Measurements from ENCODE around the gene SH3BP1.

Gene SH3BP1

GRCh38 chr22:37634417-37634924 is 5.0 kb upstream of the SH3BP1 start:
- Histone ChIP-seq H3K27me3 (ENCODE audit: control insufficient read depth in 1 of 2, insufficient read depth in 1 of 2, low read length in 2 of 2) (peaks cover 0 to 5% of the 10 kb centered on the region in 2 experiments), H3K4me2 (ENCODE audit: low read length, poor library complexity, severe bottlenecking) (no peak overlapping the region), H3K4me1 (ENCODE audit: control insufficient read depth, insufficient read depth, low read depth, low read length) (peaks cover 77% of the 10 kb centered on the region), H2BK5ac (ENCODE audit: low read depth, low read length, poor library complexity, severe bottlenecking) (peak overlapping the region; percentile 44), H3K23ac (ENCODE audit: low read length in 2 of 2) (peak overlapping the region in 1 of 2 experiments; percentile 71), H3K18ac (ENCODE audit: low read depth in 1 of 2, low read length in 2 of 2) (peak overlapping the region; percentile 84 to 97), H4K91ac (ENCODE audit: low read length) (peak overlapping the region; percentile 59), H2BK12ac (ENCODE audit: low read length in 2 of 2) (peak overlapping the region; percentile 41 to 98), H4K8ac (ENCODE audit: low read length) (peak overlapping the region; percentile 33), H3K79me1 (replicated peaks; ENCODE audit: low read length, poor library complexity, severe bottlenecking) (no peaks in the 10 kb centered on the region), H2BK15ac (ENCODE audit: low read depth, poor library complexity, severe bottlenecking) (no peak overlapping the region), H3K4me3 (ENCODE audit: insufficient read depth in 1 of 2, low read depth in 1 of 2, low read length in 2 of 2) (peak overlapping the region in 1 of 2 experiments; percentile 70), H3K36me3 (ENCODE audit: control insufficient read depth in 1 of 2, insufficient read depth in 2 of 2, low read depth in 1 of 2, low read length in 2 of 2) (peaks cover 19 to 32% of the 10 kb centered on the region in 2 experiments), H2BK120ac (ENCODE audit: low read depth, low read length) (peak overlapping the region; percentile 36), H3K9ac (ENCODE audit: low read length) (peak overlapping the region; percentile 75), H2AFZ (ENCODE audit: low read depth, low read length) (no peak overlapping the region), H3K4ac (ENCODE audit: low read depth in 1 of 2, low read length in 2 of 2) (peak overlapping the region; percentile 9 to 93), H2AK5ac (ENCODE audit: low read length, severe bottlenecking) (peak overlapping the region; percentile 58), H3K9me3 (ENCODE audit: control insufficient read depth, low read length) (no peaks in the 10 kb centered on the region), H3K14ac (ENCODE audit: low read length in 2 of 2) (peak overlapping the region in 1 of 2 experiments; percentile 92), H3K27ac (ENCODE audit: low read length, poor library complexity, severe bottlenecking) (peak overlapping the region; percentile 88)
- no peak for DNase-seq
- 37% methylated on average over 7 of the region's 8 CpGs for WGBS

GRCh38 chr22:37635157-37635556 is 4.3 kb upstream of the SH3BP1 start:
- peak overlapping the region; percentile 9 to 93 for H3K4ac ChIP-seq (ENCODE audit: low read depth in 1 of 2, low read length in 2 of 2)
- no peak overlapping the region for H2BK5ac ChIP-seq (ENCODE audit: low read depth, low read length, poor library complexity, severe bottlenecking)
- peaks cover 3% of the 10 kb centered on the region for H3K79me1 ChIP-seq (replicated peaks; ENCODE audit: low read length, poor library complexity, severe bottlenecking)
- peak overlapping the region; percentile 29 to 98 for H2BK12ac ChIP-seq (ENCODE audit: low read length in 2 of 2)
- DNase-seq: no peak
- H3K27ac ChIP-seq (ENCODE audit: low read length, poor library complexity, severe bottlenecking): peak overlapping the region; percentile 88
- H3K4me3 ChIP-seq (ENCODE audit: insufficient read depth in 1 of 2, low read depth in 1 of 2, low read length in 2 of 2): no peak overlapping the region
- H2AK5ac ChIP-seq (ENCODE audit: low read length, severe bottlenecking): peak overlapping the region; percentile 58
- H3K4me1 ChIP-seq (ENCODE audit: control insufficient read depth, insufficient read depth, low read depth, low read length): peaks cover 77% of the 10 kb centered on the region
- H3K23ac ChIP-seq (ENCODE audit: low read length in 2 of 2): peak overlapping the region in 1 of 2 experiments; percentile 14
- H2BK15ac ChIP-seq (ENCODE audit: low read depth, poor library complexity, severe bottlenecking): peak overlapping the region; percentile 64
- no peaks in the 10 kb centered on the region for H3K9me3 ChIP-seq (ENCODE audit: control insufficient read depth, low read length)
- 91% methylated on average over 7 of the region's 7 CpGs for WGBS
- no peak overlapping the region for H2AFZ ChIP-seq (ENCODE audit: low read depth, low read length)
- peak overlapping the region in 1 of 2 experiments; percentile 92 for H3K14ac ChIP-seq (ENCODE audit: low read length in 2 of 2)
- peak overlapping the region; percentile 59 for H4K91ac ChIP-seq (ENCODE audit: low read length)
- H3K9ac ChIP-seq (ENCODE audit: low read length): peak overlapping the region; percentile 75
- H4K8ac ChIP-seq (ENCODE audit: low read length): no peak overlapping the region
- H2BK120ac ChIP-seq (ENCODE audit: low read depth, low read length): peak overlapping the region; percentile 36
- no peak overlapping the region for H3K4me2 ChIP-seq (ENCODE audit: low read length, poor library complexity, severe bottlenecking)
- peaks cover 0 to 5% of the 10 kb centered on the region in 2 experiments for H3K27me3 ChIP-seq (ENCODE audit: control insufficient read depth in 1 of 2, insufficient read depth in 1 of 2, low read length in 2 of 2)
- peaks cover 14 to 25% of the 10 kb centered on the region in 2 experiments for H3K36me3 ChIP-seq (ENCODE audit: control insufficient read depth in 1 of 2, insufficient read depth in 2 of 2, low read depth in 1 of 2, low read length in 2 of 2)
- H3K18ac ChIP-seq (ENCODE audit: low read depth in 1 of 2, low read length in 2 of 2): peak overlapping the region in 1 of 2 experiments; percentile 97

- H3K4me3 ChIP-seq (ENCODE audit: insufficient read depth in 1 of 2, low read depth in 1 of 2, low read length in 2 of 2): no peak overlapping the region
- H3K36me3 ChIP-seq (ENCODE audit: control insufficient read depth in 1 of 2, insufficient read depth in 2 of 2, low read depth in 1 of 2, low read length in 2 of 2): peaks cover 10 to 22% of the 10 kb centered on the region in 2 experiments
- peak overlapping the region; percentile 96 for H2AK5ac ChIP-seq (ENCODE audit: low read length, severe bottlenecking)
- peak overlapping the region; percentile 70 to 86 for H3K18ac ChIP-seq (ENCODE audit: low read depth in 1 of 2, low read length in 2 of 2)
- peak overlapping the region; percentile 76 for H4K91ac ChIP-seq (ENCODE audit: low read length)
- no peaks in the 10 kb centered on the region for H3K9me3 ChIP-seq (ENCODE audit: control insufficient read depth, low read length)
- peak; percentile 91 for DNase-seq
- H3K23ac ChIP-seq (ENCODE audit: low read length in 2 of 2): peak overlapping the region in 1 of 2 experiments; percentile 46
- no peak overlapping the region for H3K14ac ChIP-seq (ENCODE audit: low read length in 2 of 2)
- peak overlapping the region; percentile 32 for H2BK5ac ChIP-seq (ENCODE audit: low read depth, low read length, poor library complexity, severe bottlenecking)
- H3K9ac ChIP-seq (ENCODE audit: low read length): no peak overlapping the region
- peak overlapping the region; percentile 71 to 75 for H3K4ac ChIP-seq (ENCODE audit: low read depth in 1 of 2, low read length in 2 of 2)
- no peak overlapping the region for H2AFZ ChIP-seq (ENCODE audit: low read depth, low read length)
- H3K4me1 ChIP-seq (ENCODE audit: control insufficient read depth, insufficient read depth, low read depth, low read length): peaks cover 87% of the 10 kb centered on the region
- peak overlapping the region; percentile 74 for H2BK120ac ChIP-seq (ENCODE audit: low read depth, low read length)
- no peak overlapping the region for H3K4me2 ChIP-seq (ENCODE audit: low read length, poor library complexity, severe bottlenecking)
- H3K27me3 ChIP-seq (ENCODE audit: control insufficient read depth in 1 of 2, insufficient read depth in 1 of 2, low read length in 2 of 2): peaks cover 0 to 5% of the 10 kb centered on the region in 2 experiments
- H3K79me1 ChIP-seq (replicated peaks; ENCODE audit: low read length, poor library complexity, severe bottlenecking): peaks cover 3% of the 10 kb centered on the region
- H4K8ac ChIP-seq (ENCODE audit: low read length): peak overlapping the region; percentile 81
- H3K27ac ChIP-seq (ENCODE audit: low read length, poor library complexity, severe bottlenecking): peak overlapping the region; percentile 74
- WGBS: 39% methylated on average over 6 of the region's 6 CpGs
- peak overlapping the region; percentile 71 to 95 for H2BK12ac ChIP-seq (ENCODE audit: low read length in 2 of 2)
- peak overlapping the region; percentile 77 for H2BK15ac ChIP-seq (ENCODE audit: low read depth, poor library complexity, severe bottlenecking)
Measured at GRCh38 chr22:37636186-37636948, 3.1 kb upstream of the SH3BP1 start.

GRCh38 chr22:37636949-37637273 is 2.6 kb upstream of the SH3BP1 start:
- H3K9me3 ChIP-seq (ENCODE audit: control insufficient read depth, low read length): no peaks in the 10 kb centered on the region
- WGBS: 55% methylated on average over 3 of the region's 3 CpGs
- DNase-seq: no peak

More at GRCh38 chr22:37636949-37637273, 2.6 kb upstream of the SH3BP1 start:
- no peak overlapping the region for H2BK15ac ChIP-seq (ENCODE audit: low read depth, poor library complexity, severe bottlenecking)
- no peak overlapping the region for H3K4me3 ChIP-seq (ENCODE audit: insufficient read depth in 1 of 2, low read depth in 1 of 2, low read length in 2 of 2)
- no peak overlapping the region for H3K4me2 ChIP-seq (ENCODE audit: low read length, poor library complexity, severe bottlenecking)
- H3K14ac ChIP-seq (ENCODE audit: low read length in 2 of 2): no peak overlapping the region
- H2BK12ac ChIP-seq (ENCODE audit: low read length in 2 of 2): no peak overlapping the region
- H3K23ac ChIP-seq (ENCODE audit: low read length in 2 of 2): no peak overlapping the region
- H3K18ac ChIP-seq (ENCODE audit: low read depth in 1 of 2, low read length in 2 of 2): no peak overlapping the region
- H3K27me3 ChIP-seq (ENCODE audit: control insufficient read depth in 1 of 2, insufficient read depth in 1 of 2, low read length in 2 of 2): peaks cover 0 to 5% of the 10 kb centered on the region in 2 experiments
- peak overlapping the region; percentile 57 for H3K27ac ChIP-seq (ENCODE audit: low read length, poor library complexity, severe bottlenecking)
- H3K4me1 ChIP-seq (ENCODE audit: control insufficient read depth, insufficient read depth, low read depth, low read length): peaks cover 86% of the 10 kb centered on the region
- peak overlapping the region; percentile 42 for H2AK5ac ChIP-seq (ENCODE audit: low read length, severe bottlenecking)
- H4K8ac ChIP-seq (ENCODE audit: low read length): no peak overlapping the region
- no peak overlapping the region for H2AFZ ChIP-seq (ENCODE audit: low read depth, low read length)
- peaks cover 7 to 22% of the 10 kb centered on the region in 2 experiments for H3K36me3 ChIP-seq (ENCODE audit: control insufficient read depth in 1 of 2, insufficient read depth in 2 of 2, low read depth in 1 of 2, low read length in 2 of 2)
- no peak overlapping the region for H3K9ac ChIP-seq (ENCODE audit: low read length)
- peak overlapping the region in 1 of 2 experiments; percentile 76 for H3K4ac ChIP-seq (ENCODE audit: low read depth in 1 of 2, low read length in 2 of 2)
- H4K91ac ChIP-seq (ENCODE audit: low read length): no peak overlapping the region
- H3K79me1 ChIP-seq (replicated peaks; ENCODE audit: low read length, poor library complexity, severe bottlenecking): peaks cover 3% of the 10 kb centered on the region
- H2BK120ac ChIP-seq (ENCODE audit: low read depth, low read length): no peak overlapping the region
- no peak overlapping the region for H2BK5ac ChIP-seq (ENCODE audit: low read depth, low read length, poor library complexity, severe bottlenecking)
